ENCODE results near the gene LRRC56.

- TF ChIP-seq CTCF (IDR thresholded peaks at IDR 0.05), result no peak
- no peak for TF ChIP-seq MAZ (IDR thresholded peaks at IDR 0.05; ENCODE audit: borderline replicate concordance, low read depth, low read length)
Measured at GRCh38 chr11:528166-528814, 9.0 kb upstream of the LRRC56 start.
